CD4-positive, alpha-beta T cell (primary cell): Measurements from ENCODE around the gene RTN4RL1. TPM values are rescaled to one million over a fixed set of nuclear protein-coding genes. Genes with fewer than 3 reads are reported as not detected.

ENCODE experiments used
- ATAC-seq: fragments of 200-7000 bp; cut with Tn5 transposase; one replicate; pipeline ENCODE4 v1.10.0; 2022; ENCODE audit warnings: mild to moderate bottlenecking; ENCODE audit not compliant: poor library complexity
- CTCF ChIA-PET: fragments of 350-600 bp; sonication (Branson Sonifier 250); formaldehyde crosslinking; loops from one replicate; lab custom pipeline; 2021; ENCODE audit warnings: antibody characterized with exemption, inconsistent platforms; lab: Charles Lee
- POLR2A ChIA-PET: fragments of 350-600 bp; sonication (Branson Sonifier 250); formaldehyde crosslinking; loops from one replicate; lab custom pipeline; 2021; ENCODE audit warnings: antibody characterized with exemption, inconsistent platforms; lab: Charles Lee
- DNase-seq, 14 experiments: peaks; one replicate each; pipeline ENCODE4 v3.0.0-alpha.2; 2013 to 2020; ENCODE audit warnings: mixed read lengths in 2 of 14
- H3K27ac ChIP-seq, 2 donors: one replicate each; pipeline versions ENCODE4 v1.5.1 to v1.7.0; 2013; ENCODE audit warnings: low read length in 2 of 2, low read depth in 1 of 2, mild to moderate bottlenecking in 1 of 2
- H3K27me3 ChIP-seq, 2 experiments: 1 replicate in 1 of 2; 2 replicates in 1 of 2; pipeline versions ENCODE4 v1.6.1 to v1.7.0; 2013; ENCODE audit warnings: low read length in 2 of 2, control low read depth in 1 of 2, mild to moderate bottlenecking in 1 of 2, moderate library complexity in 1 of 2; ENCODE audit not compliant: insufficient read depth in 2 of 2, control insufficient read depth in 1 of 2
- H3K36me3 ChIP-seq: one replicate; pipeline ENCODE4 v1.6.1; 2013; ENCODE audit warnings: low read length, control low read depth; ENCODE audit not compliant: insufficient read depth
- H3K4me1 ChIP-seq: one replicate; pipeline ENCODE4 v1.6.1; 2013; ENCODE audit warnings: low read length, control low read depth; ENCODE audit not compliant: insufficient read depth
- H3K4me3 ChIP-seq: one replicate; pipeline ENCODE4 v1.5.1; 2013; ENCODE audit warnings: mild to moderate bottlenecking, low read length, moderate library complexity
- H3K9me3 ChIP-seq, 2 experiments: 1 replicate in 1 of 2; 2 replicates in 1 of 2; pipeline versions ENCODE4 v1.6.1 to v1.7.0; 2013; ENCODE audit warnings: low read length in 2 of 2, mild to moderate bottlenecking in 2 of 2, control low read depth in 1 of 2, moderate library complexity in 1 of 2; ENCODE audit not compliant: control insufficient read depth in 1 of 2, insufficient read depth in 1 of 2
- H3K27ac Mint-ChIP-seq: one replicate; pipeline ENCODE4 v1.8.0; 2020; ENCODE audit warnings: mixed read lengths
- H3K27me3 Mint-ChIP-seq: one replicate; pipeline ENCODE4 v1.8.0; 2021; ENCODE audit warnings: mixed read lengths
- H3K36me3 Mint-ChIP-seq: one replicate; pipeline ENCODE4 v1.8.0; 2021; ENCODE audit warnings: low read depth, mixed read lengths
- H3K4me1 Mint-ChIP-seq: one replicate; pipeline ENCODE4 v1.8.0; 2021; ENCODE audit warnings: low read depth, mixed read lengths
- H3K4me3 Mint-ChIP-seq: one replicate; pipeline ENCODE4 v1.8.0; 2020; ENCODE audit warnings: mild to moderate bottlenecking, mixed read lengths
- H3K9me3 Mint-ChIP-seq: one replicate; pipeline ENCODE4 v1.8.0; 2020; ENCODE audit warnings: mixed read lengths
- intact Hi-C, 2 experiments: fragments of 100-400 bp; cut with DNase I in 1 of 2; cut with micrococcal nuclease in 1 of 2; formaldehyde crosslinking; loops; one replicate each; pipeline versions ENCODE4 v1.15.1 to v1.9.0; 2023 to 2025; cut with DNase I, micrococcal nuclease
- polyA plus RNA-seq, 2 donors: library from polyadenylated mRNA; unstranded; fragments of 120-200 nt; gene quantifications; one replicate each; pipeline ENCODE4 v1.2.1, GENCODE V29; 2013
- total RNA-seq, 174 experiments: library from RNA in 2 of 174; stranded (reverse) in 2 of 174; gene quantifications; one replicate each; pipeline ENCODE4 v1.2.3 and lab custom pipeline; 2021 to 2026
- TF ChIP-seq, protein P1 (sequence below): fragments of 200-600 bp; IDR thresholded peaks from one replicate; pipeline ENCODE4 v1.8.0; 2022; ENCODE audit warnings: antibody characterized with exemption, mild to moderate bottlenecking

Gene RTN4RL1, protein sequence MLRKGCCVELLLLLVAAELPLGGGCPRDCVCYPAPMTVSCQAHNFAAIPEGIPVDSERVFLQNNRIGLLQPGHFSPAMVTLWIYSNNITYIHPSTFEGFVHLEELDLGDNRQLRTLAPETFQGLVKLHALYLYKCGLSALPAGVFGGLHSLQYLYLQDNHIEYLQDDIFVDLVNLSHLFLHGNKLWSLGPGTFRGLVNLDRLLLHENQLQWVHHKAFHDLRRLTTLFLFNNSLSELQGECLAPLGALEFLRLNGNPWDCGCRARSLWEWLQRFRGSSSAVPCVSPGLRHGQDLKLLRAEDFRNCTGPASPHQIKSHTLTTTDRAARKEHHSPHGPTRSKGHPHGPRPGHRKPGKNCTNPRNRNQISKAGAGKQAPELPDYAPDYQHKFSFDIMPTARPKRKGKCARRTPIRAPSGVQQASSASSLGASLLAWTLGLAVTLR
- total RNA-seq: under 1 TPM; 0.06 to 0.11 TPM
- polyA plus RNA-seq (2013, experiment 1 of 2): 0.72 TPM
- 0.41 TPM for polyA plus RNA-seq (2013, experiment 2 of 2)
- 0.15 to 9.0 (median 0.88) reads per million in 172 experiments for total RNA-seq (lab: John Stamatoyannopoulos, UW)

DNA sequence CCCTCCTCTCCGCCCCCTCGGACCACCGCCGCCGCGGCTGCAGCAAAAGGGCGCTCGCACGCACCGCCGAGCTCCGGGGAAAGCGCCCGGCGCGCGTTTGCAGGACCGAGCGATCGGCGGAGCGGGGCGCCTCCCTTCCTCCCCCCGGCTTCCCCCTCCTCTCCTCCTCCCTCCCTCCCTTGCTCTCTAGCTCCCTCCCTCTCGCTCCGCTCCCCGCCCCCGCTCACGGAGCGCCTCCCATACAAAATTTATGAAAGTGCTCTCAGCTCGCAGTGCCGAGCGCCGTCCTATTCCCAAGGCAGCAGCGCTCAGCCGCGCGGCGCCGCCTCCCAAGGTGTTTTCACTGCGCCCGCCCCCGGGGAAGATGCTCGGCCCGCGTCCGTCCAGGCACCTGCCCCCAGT lies at the start of gene RTN4RL1:
Gene RTN4RL1, minus strand, starts transcription at position 115 of the 402 bp plus-strand sequence. CDS start 469 bp downstream, outside the sequence.
- no peaks in the 10 kb centered on the region for H3K36me3 ChIP-seq
- H3K4me3 Mint-ChIP-seq: peak within 1 kb of the TSS; percentile 92
- ChIA-PET POLR2A (interaction anchor here (0.8 to 2.7 kb wide), 8 partner anchors 17 to 308 kb away, joined by 3 to 9 read pairs (median 4); partner anchors contain the start of genes OVCA2, RPA1 and SMYD4), CTCF (interaction anchor here (0.9 to 2.5 kb wide), 4 partner anchors 15 to 376 kb away, joined by 3 to 6 read pairs (median 4); partner anchors contain the start of genes HIC1 and RILP)
- H3K27ac ChIP-seq: no peak within 1 kb of the TSS
- intact Hi-C loops: loop anchor here (2.0 to 5.0 kb wide), 4 partner anchors 16 to 378 kb away; partner anchors contain the start of genes RILP (in 1 of the 2), SCARF1 (in 1 of the 2) and WDR81 (in 1 of the 2)
- no peak within 1 kb of the TSS for H3K27ac Mint-ChIP-seq
- peak within 1 kb of the TSS; percentile 51 for H3K4me3 ChIP-seq
- no peaks in the 10 kb centered on the region for H3K9me3 Mint-ChIP-seq
- peaks cover 0 to 6% of the 10 kb centered on the region in 2 experiments for H3K9me3 ChIP-seq
- peaks cover 46% of the 10 kb centered on the region for H3K4me1 ChIP-seq
- DNase-seq: peak; percentile 57 to 90 (median 74)
- peak; percentile 60 for ATAC-seq
- peaks cover 2% of the 10 kb centered on the region for H3K36me3 Mint-ChIP-seq
- peaks cover 26% of the 10 kb centered on the region for H3K4me1 Mint-ChIP-seq
- peaks cover 27% of the 10 kb centered on the region for H3K27me3 Mint-ChIP-seq
- TF ChIP-seq, protein P1, sequence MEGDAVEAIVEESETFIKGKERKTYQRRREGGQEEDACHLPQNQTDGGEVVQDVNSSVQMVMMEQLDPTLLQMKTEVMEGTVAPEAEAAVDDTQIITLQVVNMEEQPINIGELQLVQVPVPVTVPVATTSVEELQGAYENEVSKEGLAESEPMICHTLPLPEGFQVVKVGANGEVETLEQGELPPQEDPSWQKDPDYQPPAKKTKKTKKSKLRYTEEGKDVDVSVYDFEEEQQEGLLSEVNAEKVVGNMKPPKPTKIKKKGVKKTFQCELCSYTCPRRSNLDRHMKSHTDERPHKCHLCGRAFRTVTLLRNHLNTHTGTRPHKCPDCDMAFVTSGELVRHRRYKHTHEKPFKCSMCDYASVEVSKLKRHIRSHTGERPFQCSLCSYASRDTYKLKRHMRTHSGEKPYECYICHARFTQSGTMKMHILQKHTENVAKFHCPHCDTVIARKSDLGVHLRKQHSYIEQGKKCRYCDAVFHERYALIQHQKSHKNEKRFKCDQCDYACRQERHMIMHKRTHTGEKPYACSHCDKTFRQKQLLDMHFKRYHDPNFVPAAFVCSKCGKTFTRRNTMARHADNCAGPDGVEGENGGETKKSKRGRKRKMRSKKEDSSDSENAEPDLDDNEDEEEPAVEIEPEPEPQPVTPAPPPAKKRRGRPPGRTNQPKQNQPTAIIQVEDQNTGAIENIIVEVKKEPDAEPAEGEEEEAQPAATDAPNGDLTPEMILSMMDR: no peak
- peaks cover 16 to 36% of the 10 kb centered on the region in 2 experiments for H3K27me3 ChIP-seq

DNA sequence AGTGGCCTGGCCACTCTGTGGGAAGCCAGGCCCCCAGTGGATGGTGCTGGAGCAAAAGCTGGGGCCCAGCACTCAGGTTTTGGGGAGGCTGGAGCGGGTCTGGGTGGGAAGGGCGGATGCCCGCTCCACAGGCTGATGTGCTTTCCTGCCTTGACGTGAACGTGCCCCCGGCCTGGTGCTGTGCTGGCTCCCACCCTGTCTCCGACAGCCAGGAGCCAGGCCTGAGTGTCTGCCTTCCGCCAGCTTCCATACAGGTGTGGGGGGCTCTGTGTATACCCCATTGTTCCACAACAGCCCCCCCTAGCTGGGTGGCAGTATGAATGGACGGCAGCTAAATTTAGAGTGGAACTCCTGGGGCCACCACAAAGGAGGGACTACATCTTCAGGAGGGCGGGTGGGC lies 49.8 kb upstream of the RTN4RL1 start:
- ChIA-PET CTCF (no interaction called here), POLR2A (interaction anchor here (1.6 kb wide), 1 partner anchor 14 kb away, joined by 6 read pairs; no protein-coding TSS in a partner anchor)
- Histone ChIP-seq H3K9me3 (no peaks in the 10 kb centered on the region), H3K4me1 (peaks cover 22% of the 10 kb centered on the region), H3K27ac (no peak overlapping the region), H3K36me3 (peaks cover 54% of the 10 kb centered on the region), H3K27me3 (no peaks in the 10 kb centered on the region), H3K4me3 (no peak overlapping the region)
- H3K4me3 Mint-ChIP-seq: no peak overlapping the region
- no peak for ATAC-seq
- peaks cover 4% of the 10 kb centered on the region for H3K4me1 Mint-ChIP-seq
- peaks cover 75% of the 10 kb centered on the region for H3K36me3 Mint-ChIP-seq
- TF ChIP-seq, protein P1: no peak
- intact Hi-C loops: no loop called here
- no peak for DNase-seq
- no peaks in the 10 kb centered on the region for H3K9me3 Mint-ChIP-seq
- no peaks in the 10 kb centered on the region for H3K27me3 Mint-ChIP-seq
- no peak overlapping the region for H3K27ac Mint-ChIP-seq

DNA sequence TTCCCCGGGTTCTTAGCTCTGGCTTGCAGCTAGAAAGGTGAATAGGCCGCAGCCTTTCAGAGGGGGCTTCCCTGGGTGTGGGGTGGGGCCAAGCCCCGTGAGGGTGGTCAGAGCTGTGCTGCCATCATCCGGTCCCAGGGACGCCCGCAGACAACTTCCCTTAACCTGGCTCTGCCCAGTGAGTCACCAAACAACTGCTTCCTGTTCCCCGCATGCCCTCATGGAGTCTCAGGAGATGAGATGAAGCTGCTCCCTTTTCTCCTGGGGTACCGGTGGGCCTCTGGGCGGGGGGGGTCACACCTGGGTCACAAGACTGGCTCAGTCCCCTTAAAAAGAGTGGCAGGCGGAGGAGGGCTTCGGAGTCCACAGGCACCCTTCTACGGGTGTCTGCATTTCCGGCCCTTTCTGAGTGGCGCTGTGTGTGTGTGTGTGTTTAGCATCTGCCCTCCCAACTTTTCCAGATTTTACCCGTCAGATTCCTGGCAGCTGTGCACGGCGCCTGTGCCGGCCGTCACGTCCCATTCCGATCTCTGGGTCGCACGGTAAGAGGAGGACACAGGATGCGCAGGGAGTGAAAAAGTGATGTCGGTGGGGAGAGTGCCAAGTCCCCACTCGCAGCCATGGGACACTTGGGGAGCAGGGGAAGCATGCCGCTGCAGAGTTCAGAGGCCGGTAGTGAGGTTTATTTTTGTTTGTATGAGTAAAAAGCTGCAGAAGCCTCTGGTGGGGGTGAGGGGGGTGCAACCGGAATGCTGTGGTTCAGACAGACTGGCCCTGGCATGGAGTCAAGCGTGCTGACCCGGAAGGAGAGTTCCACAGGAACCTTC lies 46.5 kb upstream of the RTN4RL1 start:
- Mint-ChIP-seq H3K36me3 (peaks cover 75% of the 10 kb centered on the region), H3K9me3 (no peaks in the 10 kb centered on the region), H3K27me3 (no peaks in the 10 kb centered on the region), H3K4me1 (peaks cover 4% of the 10 kb centered on the region), H3K4me3 (no peak overlapping the region), H3K27ac (no peak overlapping the region)
- no peak overlapping the region for H3K27ac ChIP-seq
- peaks cover 42% of the 10 kb centered on the region for H3K4me1 ChIP-seq
- ChIA-PET POLR2A (no interaction called here), CTCF (no interaction called here)
- intact Hi-C loops: no loop called here
- no peak overlapping the region for H3K4me3 ChIP-seq
- no peaks in the 10 kb centered on the region for H3K27me3 ChIP-seq
- TF ChIP-seq, protein P1: no peak
- DNase-seq: peak in 2 of 14 experiments; percentile 54 to 60
- H3K9me3 ChIP-seq: no peaks in the 10 kb centered on the region
- H3K36me3 ChIP-seq: peaks cover 59% of the 10 kb centered on the region
- no peak for ATAC-seq
